ENCODE results near the gene CREB5.
A peak's percentile ranks its signal among the peaks of the same experiment; 100 is the strongest.
"Not testable (repeated sequence)": the region's sequence is repeated elsewhere in the genome, so short reads cannot be mapped to it uniquely, and the experiment has no call there.

Gene CREB5

GRCh38 chr7:28611399-28611897 lies 199.1 kb downstream of the CREB5 start:
- DNase-seq (ENCODE audit: low read depth): not testable (repeated sequence)

GRCh38 chr7:28613262-28613661 lies 200.9 kb downstream of the CREB5 start:
- DNase-seq (ENCODE audit: low read depth): no peak

- no peak for DNase-seq (ENCODE audit: low read depth)
Measured at GRCh38 chr7:28615091-28615490, 202.8 kb downstream of the CREB5 start.

GRCh38 chr7:28617308-28617880 lies 205.1 kb downstream of the CREB5 start:
- no peak for DNase-seq (ENCODE audit: low read depth)

GRCh38 chr7:28618383-28618782 lies 206.1 kb downstream of the CREB5 start:
- no peak for DNase-seq (ENCODE audit: low read depth)

- DNase-seq (ENCODE audit: low read depth): no peak
Measured at GRCh38 chr7:28619256-28619655, 206.9 kb downstream of the CREB5 start.

GRCh38 chr7:28621369-28621841 lies 209.1 kb downstream of the CREB5 start:
- DNase-seq (ENCODE audit: low read depth): no peak

GRCh38 chr7:28623105-28623730 lies 210.9 kb downstream of the CREB5 start:
- DNase-seq (ENCODE audit: low read depth): no peak

GRCh38 chr7:28623863-28624262 lies 211.5 kb downstream of the CREB5 start:
- no peak for DNase-seq (ENCODE audit: low read depth)

- DNase-seq (ENCODE audit: low read depth): no peak
Measured at GRCh38 chr7:28625432-28625831, 213.1 kb downstream of the CREB5 start.

GRCh38 chr7:28626221-28626620 lies 213.9 kb downstream of the CREB5 start:
- no peak for DNase-seq (ENCODE audit: low read depth)

- DNase-seq (ENCODE audit: low read depth): peak; percentile 0
Measured at GRCh38 chr7:28626624-28627262, 214.4 kb downstream of the CREB5 start.

- no peak for DNase-seq (ENCODE audit: low read depth)
Measured at GRCh38 chr7:28627263-28627653, 214.9 kb downstream of the CREB5 start.

GRCh38 chr7:28627896-28628295 lies 215.6 kb downstream of the CREB5 start:
- DNase-seq (ENCODE audit: low read depth): no peak

GRCh38 chr7:28629216-28629842 lies 217.0 kb downstream of the CREB5 start:
- no peak for DNase-seq (ENCODE audit: low read depth)

- no peak for DNase-seq (ENCODE audit: low read depth)
Measured at GRCh38 chr7:28630350-28630749, 218.0 kb downstream of the CREB5 start.

GRCh38 chr7:28631995-28632394 lies 219.7 kb downstream of the CREB5 start:
- DNase-seq (ENCODE audit: low read depth): no peak

GRCh38 chr7:28638914-28639313 lies 226.6 kb downstream of the CREB5 start:
- no peak for DNase-seq (ENCODE audit: low read depth)

- no peak for DNase-seq (ENCODE audit: low read depth)
Measured at GRCh38 chr7:28640001-28640400, 227.7 kb downstream of the CREB5 start.

GRCh38 chr7:28641752-28642545 lies 229.6 kb downstream of the CREB5 start:
- no peak for DNase-seq (ENCODE audit: low read depth)

- DNase-seq (ENCODE audit: low read depth): no peak
Measured at GRCh38 chr7:28643188-28643569, 230.9 kb downstream of the CREB5 start.

Data from activated T-cell treated with anti-CD3 and anti-CD28 coated beads for 1 hour (primary cell).